Heart left ventricle (tissue), 16 donors: ENCODE data around the gene PATJ. TPM values are rescaled to one million over a fixed set of nuclear protein-coding genes. Genes with fewer than 3 reads are reported as not detected.

Experiments used
- ATAC-seq, 4 donors: fragments of 200-7000 bp; cut with Tn5 transposase; one replicate each; pipeline ENCODE4 v1.9.1; 2020 to 2022; ENCODE audit warnings: moderate library complexity in 4 of 4, mild to moderate bottlenecking in 3 of 4, moderate number of reproducible peaks in 1 of 4
- DNase-seq, 5 donors: peaks; one replicate each; pipeline ENCODE4 v3.0.0-alpha.2; 2020
- H3K27ac ChIP-seq, 12 donors: fragments of 200-600 bp; sonication (generic) in 4 of 12; one replicate each; pipeline versions ENCODE4 v1.5.0 to v1.8.0; 2016 to 2022; ENCODE audit warnings: mild to moderate bottlenecking in 2 of 12
- H3K27me3 ChIP-seq, 9 donors: fragments of 200-600 bp; sonication (generic) in 2 of 9; one replicate each; pipeline versions ENCODE4 v1.5.1 to v1.8.0; 2016 to 2022; ENCODE audit warnings: mild to moderate bottlenecking in 3 of 9
- H3K36me3 ChIP-seq, 9 donors: fragments of 200-600 bp; sonication (generic) in 2 of 9; one replicate each; pipeline versions ENCODE4 v1.5.0 to v1.8.0; 2018 to 2022; ENCODE audit warnings: mild to moderate bottlenecking in 2 of 9
- H3K4me1 ChIP-seq, 12 donors: fragments of 200-600 bp; sonication (generic) in 4 of 12; one replicate each; pipeline versions ENCODE4 v1.5.0 to v1.8.0; 2016 to 2022; ENCODE audit warnings: mild to moderate bottlenecking in 3 of 12
- H3K4me3 ChIP-seq, 12 donors: fragments of 200-600 bp; sonication (generic) in 4 of 12; one replicate each; pipeline versions ENCODE4 v1.5.0 to v1.8.0; 2017 to 2022; ENCODE audit warnings: mild to moderate bottlenecking in 9 of 12, moderate library complexity in 4 of 12
- H3K9me3 ChIP-seq, 12 donors: fragments of 200-600 bp; sonication (generic) in 4 of 12; one replicate each; pipeline versions ENCODE4 v1.5.0 to v1.8.0; 2016 to 2022; ENCODE audit warnings: mild to moderate bottlenecking in 1 of 12
- POLR2A ChIP-seq, 2 donors: fragments of 450-650 bp; IDR thresholded peaks; one replicate each; pipeline ENCODE4 v1.6.1; 2017; ENCODE audit warnings: antibody characterized with exemption in 2 of 2, mild to moderate bottlenecking in 2 of 2, moderate library complexity in 2 of 2
- whole genome bisulfite sequencing, 4 donors: extraction: QIAGEN DNeasy Blood & Tissue Kit in 2 of 4; methylation state at CpG; one replicate each; pipeline versions ENCODE4 v1.1.5 to v1.1.7; 2013 to 2018; 5-methylcytosine and 5-hydroxymethylcytosine counted together
- intact Hi-C, 10 donors: fragments of 100-400 bp; cut with DNase I; formaldehyde crosslinking; loops; one replicate each; pipeline versions ENCODE4 v1.11.1 to v1.14.2; 2022
- polyA plus RNA-seq, 2 donors: library from polyadenylated mRNA; stranded (reverse); fragments of 200-250 nt; gene quantifications; one replicate each; pipeline ENCODE4 v1.2.3, GENCODE V29; 2013
- total RNA-seq, 9 donors: library from RNA; depleted of rRNA in 2 of 9; stranded (reverse); fragments of >200 nt in 2 of 9; fragmentation: NEBNext Ultra II Directional in 3 of 9; extraction: Animal tissue kit (Norgen Biotek cat#: 25700) in 3 of 9; gene quantifications; one replicate each; pipeline versions ENCODE4 v1.1.0 to v1.2.4, GENCODE V29; 2016 to 2023
- TF ChIP-seq, protein P1 (sequence below), 12 donors: fragments of 200-600 bp; sonication (generic) in 4 of 12; IDR thresholded peaks; one replicate each; pipeline versions ENCODE4 v1.5.0 to v1.8.0; 2018 to 2022; ENCODE audit warnings: antibody characterized with exemption in 12 of 12, mild to moderate bottlenecking in 5 of 12
- donor health status: ischemic (EF 13 %, LVEDD 7.1; RV severe dilation, severe dysfunction).
- donor health status: healthy with polysubstance abuse.
- donor health status: DM: no; HTN: yes; CAD: no.
- donor health status: DM: no; HTN: no; CAD: no.
- donor health status: ischemic (EF 25% LVEDD 6.9; RV normal size, moderate dysfunction).
- donor health status: ischemic (EF 25% LVEDD 5.7; RV mildly dilated, moderate dysfunction).
- donor health status: healthy.
- donor health status: DM: yes; HTN: yes; CAD: no.
- donor health status: ischemic (EF 35%, LVEDD 5.7; RV mildly dilated, moderate dysfunction).
- donor health status: nonischemic (EF 11% LVEDD 7.7; RV severe dilation, severe dysfunction).
- donor health status: DM: yes; HTN: yes; CAD: no.
- donor health status: PGD.
- donor health status: ischemic (EF 29% LVEDD 5.4; RV normal size, mild dysfunction).
- donor health status: nonischemic (EF 23%, LVEDD 6.1; RV moderate dilation, normal function).

The PATJ gene
- total and polyA plus RNA-seq, 11 donors = 6.6 to 190 (median 105) TPM

DNA sequence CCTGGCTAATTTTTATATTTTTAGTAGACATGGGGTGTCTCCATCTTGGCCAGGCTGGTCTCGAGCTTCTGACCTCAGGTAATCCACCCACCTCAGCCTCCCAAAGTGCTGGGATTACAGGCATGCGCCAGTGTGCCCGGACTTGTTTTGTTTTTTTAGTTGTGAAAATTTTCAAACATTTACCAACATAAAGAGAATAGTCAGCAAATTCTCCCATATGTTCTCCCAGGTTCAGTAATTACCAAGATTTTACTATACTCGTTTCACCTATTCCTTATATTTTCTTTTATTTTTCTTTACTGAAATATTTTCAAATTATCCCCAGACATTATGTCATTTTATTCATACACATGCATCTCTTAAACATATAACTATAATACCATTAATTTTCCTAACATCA is 234.3 kb downstream of the PATJ start:
- 95 to 97% (median 96%) methylated on average over 4 of the region's 4 CpGs for WGBS, 4 donors
- no peak overlapping the region for H3K27ac ChIP-seq
- intact Hi-C loops = no loop called here
- H3K9me3 ChIP-seq = no peaks in the 10 kb centered on the region
- H3K4me1 ChIP-seq = peaks cover 0 to 23% (median 2%) of the 10 kb centered on the region in 12 donors
- ATAC-seq (no peak), DNase-seq (no peak)
- no peak overlapping the region for H3K4me3 ChIP-seq
- no peak for TF ChIP-seq POLR2A (IDR thresholded peaks at IDR 0.05)
- TF ChIP-seq, protein P1, sequence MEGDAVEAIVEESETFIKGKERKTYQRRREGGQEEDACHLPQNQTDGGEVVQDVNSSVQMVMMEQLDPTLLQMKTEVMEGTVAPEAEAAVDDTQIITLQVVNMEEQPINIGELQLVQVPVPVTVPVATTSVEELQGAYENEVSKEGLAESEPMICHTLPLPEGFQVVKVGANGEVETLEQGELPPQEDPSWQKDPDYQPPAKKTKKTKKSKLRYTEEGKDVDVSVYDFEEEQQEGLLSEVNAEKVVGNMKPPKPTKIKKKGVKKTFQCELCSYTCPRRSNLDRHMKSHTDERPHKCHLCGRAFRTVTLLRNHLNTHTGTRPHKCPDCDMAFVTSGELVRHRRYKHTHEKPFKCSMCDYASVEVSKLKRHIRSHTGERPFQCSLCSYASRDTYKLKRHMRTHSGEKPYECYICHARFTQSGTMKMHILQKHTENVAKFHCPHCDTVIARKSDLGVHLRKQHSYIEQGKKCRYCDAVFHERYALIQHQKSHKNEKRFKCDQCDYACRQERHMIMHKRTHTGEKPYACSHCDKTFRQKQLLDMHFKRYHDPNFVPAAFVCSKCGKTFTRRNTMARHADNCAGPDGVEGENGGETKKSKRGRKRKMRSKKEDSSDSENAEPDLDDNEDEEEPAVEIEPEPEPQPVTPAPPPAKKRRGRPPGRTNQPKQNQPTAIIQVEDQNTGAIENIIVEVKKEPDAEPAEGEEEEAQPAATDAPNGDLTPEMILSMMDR (IDR thresholded peaks at IDR 0.05) = no peak
- no peaks in the 10 kb centered on the region for H3K36me3 ChIP-seq
- no peaks in the 10 kb centered on the region for H3K27me3 ChIP-seq

DNA sequence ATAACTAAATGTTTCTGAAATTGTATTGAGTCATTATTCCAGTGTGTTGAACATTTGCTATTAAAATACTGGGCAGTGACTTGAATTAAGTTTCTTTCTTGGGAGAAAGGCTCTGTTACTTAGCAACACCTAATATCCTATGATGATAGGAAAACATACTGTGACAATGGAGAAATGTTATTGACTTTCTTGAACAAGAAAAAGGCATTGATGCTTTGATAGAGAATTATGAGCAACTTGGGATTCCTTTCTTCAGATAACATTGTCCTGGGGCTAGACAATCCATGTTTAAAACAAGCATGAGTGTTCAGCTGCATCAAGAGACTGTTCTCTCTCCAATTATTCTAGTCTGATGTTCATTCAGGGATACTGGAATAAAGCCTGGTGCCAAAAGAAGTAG is 236.5 kb downstream of the PATJ start:
- H3K4me3 ChIP-seq = no peak overlapping the region
- H3K9me3 ChIP-seq = no peaks in the 10 kb centered on the region
- H3K27ac ChIP-seq = no peak overlapping the region
- TF ChIP-seq, protein P1 (IDR thresholded peaks at IDR 0.05) = no peak
- TF ChIP-seq POLR2A (IDR thresholded peaks at IDR 0.05) = no peak
- DNase-seq (no peak), ATAC-seq (no peak)
- peaks cover 0 to 14% (median 0%) of the 10 kb centered on the region in 12 donors for H3K4me1 ChIP-seq
- H3K36me3 ChIP-seq = no peaks in the 10 kb centered on the region
- intact Hi-C loops = no loop called here
- no peaks in the 10 kb centered on the region for H3K27me3 ChIP-seq

DNA sequence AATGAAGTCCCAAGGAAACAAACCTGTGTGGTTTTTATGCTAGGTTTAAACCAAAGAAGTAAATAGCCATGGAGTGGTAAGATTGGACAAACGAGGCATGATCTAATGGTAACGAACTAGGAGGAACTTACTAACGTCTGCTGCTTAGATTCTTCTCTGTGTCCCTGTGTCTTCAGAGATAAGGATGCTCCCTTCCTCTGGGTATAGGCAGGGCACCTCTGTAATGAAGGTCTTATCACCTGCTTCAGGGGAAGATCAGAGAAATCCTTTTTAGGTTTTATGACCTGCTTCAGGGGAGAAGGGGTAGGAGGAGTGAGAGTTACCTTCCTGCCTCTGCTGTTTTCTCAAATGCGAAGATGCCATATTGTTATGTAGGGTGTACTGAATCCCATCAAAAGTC is 237.4 kb downstream of the PATJ start:
- no peak for TF ChIP-seq POLR2A (IDR thresholded peaks at IDR 0.05)
- TF ChIP-seq, protein P1 (IDR thresholded peaks at IDR 0.05) = no peak
- no peaks in the 10 kb centered on the region for H3K9me3 ChIP-seq
- no peaks in the 10 kb centered on the region for H3K27me3 ChIP-seq
- H3K36me3 ChIP-seq = no peaks in the 10 kb centered on the region
- DNase-seq (no peak), ATAC-seq (no peak)
- H3K4me1 ChIP-seq = peaks cover 0 to 11% (median 0%) of the 10 kb centered on the region in 12 donors
- H3K4me3 ChIP-seq = no peak overlapping the region
- H3K27ac ChIP-seq = no peak overlapping the region
- WGBS, 4 donors = 79 to 90% (median 84%) methylated on average over 4 of the region's 4 CpGs
- intact Hi-C loops = no loop called here

DNA sequence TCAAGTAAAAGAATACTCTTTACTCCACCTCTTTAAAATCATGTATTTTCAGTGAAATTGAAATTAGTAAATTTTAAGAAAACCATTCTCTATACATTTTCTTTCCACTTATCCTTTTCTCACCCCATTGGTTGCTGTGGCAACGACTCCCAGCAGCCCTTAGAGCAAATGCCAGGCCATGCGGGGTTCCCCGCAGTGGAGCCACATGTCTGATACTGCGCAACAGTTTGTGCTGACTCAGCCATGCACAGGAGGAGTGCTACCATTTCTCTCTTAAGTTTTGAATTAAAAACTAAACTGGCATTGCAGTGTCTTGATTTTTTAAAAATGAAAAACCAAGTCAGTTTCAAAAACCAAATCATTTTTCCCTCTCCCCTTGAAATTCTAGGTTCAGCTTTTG is 238.3 kb downstream of the PATJ start:
- no peak overlapping the region for H3K27ac ChIP-seq
- H3K4me1 ChIP-seq = peaks cover 0 to 11% (median 0%) of the 10 kb centered on the region in 12 donors
- TF ChIP-seq, protein P1 (IDR thresholded peaks at IDR 0.05) = no peak
- TF ChIP-seq POLR2A (IDR thresholded peaks at IDR 0.05) = no peak
- H3K4me3 ChIP-seq = no peak overlapping the region
- no peaks in the 10 kb centered on the region for H3K9me3 ChIP-seq
- 62 to 81% (median 70%) methylated on average over 4 of the region's 4 CpGs for WGBS, 4 donors
- intact Hi-C loops = no loop called here
- no peaks in the 10 kb centered on the region for H3K36me3 ChIP-seq
- ATAC-seq (no peak), DNase-seq (no peak)
- H3K27me3 ChIP-seq = no peaks in the 10 kb centered on the region
